K562 (cell line): ENCODE data around the gene IMMP2L.

Source experiments
- COPS2 ChIP-seq: fragments of 450-650 bp; conservative IDR thresholded peaks from 2 replicates; pipeline ENCODE4 v1.6.1; 2016; ENCODE audit warnings: mild to moderate bottlenecking, moderate library complexity
- EP300 ChIP-seq: IDR thresholded peaks from 2 replicates; pipeline ENCODE4 v1.6.1; 2012; ENCODE audit warnings: low read length, improper control_type of control experiment
- MEF2A ChIP-seq: IDR thresholded peaks from 2 replicates; pipeline ENCODE4 v1.6.1; 2011; ENCODE audit warnings: low read depth, mild to moderate bottlenecking, low read length, moderate library complexity; ENCODE audit not compliant: control insufficient read depth
- RBM22 ChIP-seq: fragments of 200-400 bp; formaldehyde crosslinking; IDR thresholded peaks from 2 replicates; pipeline ENCODE4 v1.6.1; 2018; ENCODE audit warnings: low read length, low read depth; ENCODE audit not compliant: poor library complexity, severe bottlenecking
- SP2 ChIP-seq: IDR thresholded peaks from 2 replicates; pipeline ENCODE4 v1.6.1; 2011; ENCODE audit warnings: mild to moderate bottlenecking, low read depth, low read length, moderate library complexity; ENCODE audit not compliant: poor library complexity, severe bottlenecking; ENCODE audit errors: extremely low read depth
- TBL1XR1 ChIP-seq, 2 experiments: IDR thresholded peaks; 2 replicates each; pipeline ENCODE4 v1.6.1; 2012; ENCODE audit warnings: improper control_type of control experiment in 2 of 2, low read length in 2 of 2, mild to moderate bottlenecking in 1 of 2
- TBP ChIP-seq: optimal IDR thresholded peaks from 2 replicates; pipeline ENCODE3; 2011; ENCODE audit warnings: low read depth, low read length, improper control_type of control experiment
- TCF7L2 ChIP-seq: fragments of 150-350 bp; IDR thresholded peaks from 2 replicates; pipeline ENCODE4 v1.6.1; 2016; ENCODE audit warnings: low read depth, mild to moderate bottlenecking, low read length, moderate library complexity
- TF ChIP-seq, protein P1 (sequence below), 3 experiments: IDR thresholded peaks in 2 of 3; conservative IDR thresholded peaks in 1 of 3; 2 replicates each; pipeline ENCODE4 v1.5.1; 2011 to 2012; ENCODE audit warnings: low read length in 3 of 3, mild to moderate bottlenecking in 3 of 3, control low read depth in 2 of 3, improper control_type of control experiment in 1 of 3, inconsistent platforms in 1 of 3, low read depth in 1 of 3, mixed read lengths in 1 of 3, moderate library complexity in 1 of 3; ENCODE audit not compliant: insufficient read depth in 2 of 3
- TF ChIP-seq, protein P2 (sequence below), 2 experiments: fragments of 450-650 bp in 1 of 2; sonication (generic) in 1 of 2; formaldehyde crosslinking in 1 of 2; IDR thresholded peaks; 2 replicates each; pipeline versions ENCODE4 v1.7.1 to v1.9.0; 2016 to 2022; ENCODE audit warnings: inconsistent platforms in 1 of 2, mild to moderate bottlenecking in 1 of 2, missing genetic modification reagents in 1 of 2
- TF ChIP-seq, protein P3 (sequence below): sonication (generic); formaldehyde crosslinking; IDR thresholded peaks from 2 replicates; pipeline ENCODE4 v1.8.0; 2022; ENCODE audit warnings: missing genetic modification reagents, mild to moderate bottlenecking, borderline replicate concordance

DNA sequence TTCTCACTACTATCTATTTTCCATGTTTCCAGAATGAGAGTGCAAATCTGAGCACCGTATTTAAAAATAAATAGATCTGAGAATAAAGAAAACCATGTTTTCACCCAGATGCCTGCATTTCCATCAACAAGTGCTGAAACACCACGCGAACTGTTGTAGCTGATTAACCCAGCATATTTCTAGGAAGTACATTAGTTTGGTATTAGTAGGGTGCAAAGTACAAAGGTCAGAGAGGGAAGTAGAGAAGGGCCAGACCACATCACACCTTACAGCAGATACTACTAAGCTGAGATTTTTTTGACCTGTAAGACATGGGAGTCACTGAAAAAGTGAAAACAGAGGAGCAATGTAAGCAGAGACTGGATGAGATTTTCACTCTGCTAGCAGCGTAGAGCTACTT, 181.3 kb downstream of the IMMP2L start:
- TF ChIP-seq TCF7L2: no peak
- no peak for TF ChIP-seq SP2
- TF ChIP-seq COPS2: no peak
- TF ChIP-seq, protein P1, sequence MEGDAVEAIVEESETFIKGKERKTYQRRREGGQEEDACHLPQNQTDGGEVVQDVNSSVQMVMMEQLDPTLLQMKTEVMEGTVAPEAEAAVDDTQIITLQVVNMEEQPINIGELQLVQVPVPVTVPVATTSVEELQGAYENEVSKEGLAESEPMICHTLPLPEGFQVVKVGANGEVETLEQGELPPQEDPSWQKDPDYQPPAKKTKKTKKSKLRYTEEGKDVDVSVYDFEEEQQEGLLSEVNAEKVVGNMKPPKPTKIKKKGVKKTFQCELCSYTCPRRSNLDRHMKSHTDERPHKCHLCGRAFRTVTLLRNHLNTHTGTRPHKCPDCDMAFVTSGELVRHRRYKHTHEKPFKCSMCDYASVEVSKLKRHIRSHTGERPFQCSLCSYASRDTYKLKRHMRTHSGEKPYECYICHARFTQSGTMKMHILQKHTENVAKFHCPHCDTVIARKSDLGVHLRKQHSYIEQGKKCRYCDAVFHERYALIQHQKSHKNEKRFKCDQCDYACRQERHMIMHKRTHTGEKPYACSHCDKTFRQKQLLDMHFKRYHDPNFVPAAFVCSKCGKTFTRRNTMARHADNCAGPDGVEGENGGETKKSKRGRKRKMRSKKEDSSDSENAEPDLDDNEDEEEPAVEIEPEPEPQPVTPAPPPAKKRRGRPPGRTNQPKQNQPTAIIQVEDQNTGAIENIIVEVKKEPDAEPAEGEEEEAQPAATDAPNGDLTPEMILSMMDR (IDR thresholded peaks at IDR 0.05 in 2 of 3, conservative IDR thresholded peaks at IDR 0.05 in 1 of 3; ENCODE audit: insufficient read depth in 2 of 3, low read depth in 1 of 3, low read length in 3 of 3): no peak
- no peak for TF ChIP-seq TBP
- TF ChIP-seq RBM22: no peak
- no peak for TF ChIP-seq EP300
- TF ChIP-seq, protein P2, sequence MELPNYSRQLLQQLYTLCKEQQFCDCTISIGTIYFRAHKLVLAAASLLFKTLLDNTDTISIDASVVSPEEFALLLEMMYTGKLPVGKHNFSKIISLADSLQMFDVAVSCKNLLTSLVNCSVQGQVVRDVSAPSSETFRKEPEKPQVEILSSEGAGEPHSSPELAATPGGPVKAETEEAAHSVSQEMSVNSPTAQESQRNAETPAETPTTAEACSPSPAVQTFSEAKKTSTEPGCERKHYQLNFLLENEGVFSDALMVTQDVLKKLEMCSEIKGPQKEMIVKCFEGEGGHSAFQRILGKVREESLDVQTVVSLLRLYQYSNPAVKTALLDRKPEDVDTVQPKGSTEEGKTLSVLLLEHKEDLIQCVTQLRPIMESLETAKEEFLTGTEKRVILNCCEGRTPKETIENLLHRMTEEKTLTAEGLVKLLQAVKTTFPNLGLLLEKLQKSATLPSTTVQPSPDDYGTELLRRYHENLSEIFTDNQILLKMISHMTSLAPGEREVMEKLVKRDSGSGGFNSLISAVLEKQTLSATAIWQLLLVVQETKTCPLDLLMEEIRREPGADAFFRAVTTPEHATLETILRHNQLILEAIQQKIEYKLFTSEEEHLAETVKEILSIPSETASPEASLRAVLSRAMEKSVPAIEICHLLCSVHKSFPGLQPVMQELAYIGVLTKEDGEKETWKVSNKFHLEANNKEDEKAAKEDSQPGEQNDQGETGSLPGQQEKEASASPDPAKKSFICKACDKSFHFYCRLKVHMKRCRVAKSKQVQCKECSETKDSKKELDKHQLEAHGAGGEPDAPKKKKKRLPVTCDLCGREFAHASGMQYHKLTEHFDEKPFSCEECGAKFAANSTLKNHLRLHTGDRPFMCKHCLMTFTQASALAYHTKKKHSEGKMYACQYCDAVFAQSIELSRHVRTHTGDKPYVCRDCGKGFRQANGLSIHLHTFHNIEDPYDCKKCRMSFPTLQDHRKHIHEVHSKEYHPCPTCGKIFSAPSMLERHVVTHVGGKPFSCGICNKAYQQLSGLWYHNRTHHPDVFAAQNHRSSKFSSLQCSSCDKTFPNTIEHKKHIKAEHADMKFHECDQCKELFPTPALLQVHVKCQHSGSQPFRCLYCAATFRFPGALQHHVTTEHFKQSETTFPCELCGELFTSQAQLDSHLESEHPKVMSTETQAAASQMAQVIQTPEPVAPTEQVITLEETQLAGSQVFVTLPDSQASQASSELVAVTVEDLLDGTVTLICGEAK (IDR thresholded peaks at IDR 0.05): no peak
- TF ChIP-seq, protein P2 (CRISPR knock-in tag; IDR thresholded peaks at IDR 0.05): no peak
- TF ChIP-seq, protein P3, sequence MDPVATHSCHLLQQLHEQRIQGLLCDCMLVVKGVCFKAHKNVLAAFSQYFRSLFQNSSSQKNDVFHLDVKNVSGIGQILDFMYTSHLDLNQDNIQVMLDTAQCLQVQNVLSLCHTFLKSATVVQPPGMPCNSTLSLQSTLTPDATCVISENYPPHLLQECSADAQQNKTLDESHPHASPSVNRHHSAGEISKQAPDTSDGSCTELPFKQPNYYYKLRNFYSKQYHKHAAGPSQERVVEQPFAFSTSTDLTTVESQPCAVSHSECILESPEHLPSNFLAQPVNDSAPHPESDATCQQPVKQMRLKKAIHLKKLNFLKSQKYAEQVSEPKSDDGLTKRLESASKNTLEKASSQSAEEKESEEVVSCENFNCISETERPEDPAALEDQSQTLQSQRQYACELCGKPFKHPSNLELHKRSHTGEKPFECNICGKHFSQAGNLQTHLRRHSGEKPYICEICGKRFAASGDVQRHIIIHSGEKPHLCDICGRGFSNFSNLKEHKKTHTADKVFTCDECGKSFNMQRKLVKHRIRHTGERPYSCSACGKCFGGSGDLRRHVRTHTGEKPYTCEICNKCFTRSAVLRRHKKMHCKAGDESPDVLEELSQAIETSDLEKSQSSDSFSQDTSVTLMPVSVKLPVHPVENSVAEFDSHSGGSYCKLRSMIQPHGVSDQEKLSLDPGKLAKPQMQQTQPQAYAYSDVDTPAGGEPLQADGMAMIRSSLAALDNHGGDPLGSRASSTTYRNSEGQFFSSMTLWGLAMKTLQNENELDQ (CRISPR knock-in tag): no peak
- no peak for TF ChIP-seq MEF2A
- TF ChIP-seq TBL1XR1 (IDR thresholded peaks at IDR 0.05; ENCODE audit: low read length in 2 of 2): no peak
